ENCODE data around the gene PRUNE2. TPM values are rescaled to one million over a fixed set of nuclear protein-coding genes. Genes with fewer than 3 reads are reported as not detected.

PRUNE2 gene
- total and polyA plus RNA-seq, 11 donors, result 0.51 to 7.7 (median 1.4) TPM

GRCh38 chr9:76926846-76927245, 20.9 kb upstream of the PRUNE2 start:
- ATAC-seq (no peak), DNase-seq (no peak)
- WGBS, 4 donors, result 79 to 82% (median 80%) methylated on average over 6 of the region's 6 CpGs
- TF ChIP-seq POLR2A (IDR thresholded peaks at IDR 0.05) (no peak), CTCF (IDR thresholded peaks at IDR 0.05) (no peak)
- Histone ChIP-seq H3K4me1 (no peaks in the 10 kb centered on the region), H3K27ac (no peak overlapping the region), H3K27me3 (peaks cover 0 to 6% (median 0%) of the 10 kb centered on the region in 9 donors), H3K9me3 (peaks cover 0 to 8% (median 0%) of the 10 kb centered on the region in 12 donors), H3K4me3 (no peak overlapping the region), H3K36me3 (no peaks in the 10 kb centered on the region)
- intact Hi-C loops (cut with DNase I), result no loop called here

GRCh38 chr9:76926324-76926741, 20.4 kb upstream of the PRUNE2 start:
- Histone ChIP-seq H3K27me3 (peaks cover 0 to 6% (median 0%) of the 10 kb centered on the region in 9 donors), H3K9me3 (peaks cover 0 to 8% (median 0%) of the 10 kb centered on the region in 12 donors), H3K27ac (no peak overlapping the region), H3K36me3 (no peaks in the 10 kb centered on the region), H3K4me1 (no peaks in the 10 kb centered on the region), H3K4me3 (no peak overlapping the region)
- no peak for DNase-seq
- TF ChIP-seq CTCF (IDR thresholded peaks at IDR 0.05), result no peak
- no peak for TF ChIP-seq POLR2A (IDR thresholded peaks at IDR 0.05)
- ATAC-seq, result no peak
- 42 to 65% (median 58%) methylated on average over 4 of the region's 4 CpGs for WGBS, 4 donors
- intact Hi-C loops (cut with DNase I), result no loop called here

GRCh38 chr9:76921165-76921564, 15.3 kb upstream of the PRUNE2 start:
- whole genome bisulfite sequencing, 4 donors, result 61 to 81% (median 71%) methylated on average over 1 of the region's 1 CpG
- intact Hi-C loops (cut with DNase I), result no loop called here
- no peak for ATAC-seq
- Histone ChIP-seq H3K27ac (no peak overlapping the region), H3K36me3 (no peaks in the 10 kb centered on the region), H3K4me1 (no peaks in the 10 kb centered on the region), H3K27me3 (no peaks in the 10 kb centered on the region), H3K9me3 (peaks cover 0 to 8% (median 0%) of the 10 kb centered on the region in 12 donors), H3K4me3 (no peak overlapping the region)
- TF ChIP-seq POLR2A (IDR thresholded peaks at IDR 0.05), result no peak
- TF ChIP-seq CTCF (IDR thresholded peaks at IDR 0.05), result no peak
- no peak for DNase-seq

GRCh38 chr9:76917299-76917698, 11.4 kb upstream of the PRUNE2 start:
- no peak for DNase-seq
- H3K36me3 ChIP-seq, result no peaks in the 10 kb centered on the region
- intact Hi-C loops (cut with DNase I), result no loop called here
- ATAC-seq, result no peak
- no peaks in the 10 kb centered on the region for H3K9me3 ChIP-seq
- no peak overlapping the region for H3K4me3 ChIP-seq
- H3K27ac ChIP-seq, result no peak overlapping the region
- peaks cover 0 to 5% (median 0%) of the 10 kb centered on the region in 9 donors for H3K27me3 ChIP-seq
- WGBS, 4 donors, result 70 to 84% (median 80%) methylated on average over 4 of the region's 4 CpGs
- TF ChIP-seq CTCF (IDR thresholded peaks at IDR 0.05) (no peak), POLR2A (IDR thresholded peaks at IDR 0.05) (no peak)
- no peaks in the 10 kb centered on the region for H3K4me1 ChIP-seq

Data from heart left ventricle (tissue), 16 donors.